Superior temporal gyrus (tissue), 1 donor: Measurements from ENCODE around the gene MT1X.
"Not testable (repeated sequence)": the region's sequence is repeated elsewhere in the genome, so short reads cannot be mapped to it uniquely, and the experiment has no call there.

Experiments
- DNase-seq: peaks from one replicate; pipeline ENCODE4 v3.0.0-alpha.2; 2016; ENCODE audit errors: extremely low spot score

MT1X gene

GRCh38 chr16:56710181-56710737 is 28.0 kb downstream of the MT1X start:
- no peak for DNase-seq

- no peak for DNase-seq
Observed at GRCh38 chr16:56711862-56712261, 29.6 kb downstream of the MT1X start.

- DNase-seq: no peak
Observed at GRCh38 chr16:56713794-56714193, 31.5 kb downstream of the MT1X start.

GRCh38 chr16:56715126-56715525 is 32.9 kb downstream of the MT1X start:
- DNase-seq: no peak

- no peak for DNase-seq
Observed at GRCh38 chr16:56716761-56717160, 34.5 kb downstream of the MT1X start.

GRCh38 chr16:56717532-56717931 is 35.3 kb downstream of the MT1X start:
- not testable (repeated sequence) for DNase-seq

- DNase-seq: no peak
Observed at GRCh38 chr16:56722200-56722842, 40.1 kb downstream of the MT1X start.

- no peak for DNase-seq
Observed at GRCh38 chr16:56724191-56724590, 41.9 kb downstream of the MT1X start.

- DNase-seq: no peak
Observed at GRCh38 chr16:56726283-56726682, 44.0 kb downstream of the MT1X start.

- no peak for DNase-seq
Observed at GRCh38 chr16:56726926-56727325, 44.7 kb downstream of the MT1X start.

GRCh38 chr16:56728027-56728426 is 45.8 kb downstream of the MT1X start:
- no peak for DNase-seq

- no peak for DNase-seq
Observed at GRCh38 chr16:56728980-56729734, 46.9 kb downstream of the MT1X start.

- peak; percentile 94 for DNase-seq
Observed at GRCh38 chr16:56729735-56730662, 47.7 kb downstream of the MT1X start, which contains the start of gene NUP93. NUP93 (plus strand) TSS chr16:56730129; CDS start chr16:56748248, 18,119 bp downstream.

GRCh38 chr16:56732366-56732765 is 50.1 kb downstream of the MT1X start:
- no peak for DNase-seq

GRCh38 chr16:56732832-56733231 is 50.6 kb downstream of the MT1X start:
- no peak for DNase-seq
